Gastrocnemius medialis (tissue), 4 donors: ENCODE results near the gene ABTB2. TPM values are rescaled to one million over a fixed set of nuclear protein-coding genes. Genes with fewer than 3 reads are reported as not detected.

Source experiments
- ATAC-seq, 2 donors: fragments of 150-250 bp; one replicate each; pipeline ENCODE4 v1.9.1; 2016
- DNase-seq, 2 donors: peaks; one replicate each; pipeline ENCODE4 v3.0.0-alpha.2; 2019
- H3K27ac ChIP-seq, 4 donors: fragments of 200-600 bp; sonication (generic); 1 replicate in 1 of 4; 2 replicates in 3 of 4; pipeline ENCODE4 v1.5.1; 2016 to 2018; ENCODE audit warnings: mild to moderate bottlenecking in 2 of 4, moderate library complexity in 1 of 4
- H3K27me3 ChIP-seq, 3 donors: fragments of 200-600 bp; sonication (generic) in 2 of 3; 1 replicate in 1 of 3; 2 replicates in 2 of 3; pipeline versions ENCODE4 v1.5.1 to v1.6.0; 2016 to 2019; ENCODE audit warnings: mild to moderate bottlenecking in 1 of 3, moderate library complexity in 1 of 3
- H3K36me3 ChIP-seq, 2 donors: fragments of 200-600 bp; sonication (generic) in 1 of 2; one replicate each; pipeline ENCODE4 v1.5.1; 2017 to 2018
- H3K4me1 ChIP-seq, 2 donors: fragments of 200-600 bp; sonication (generic) in 1 of 2; one replicate each; pipeline ENCODE4 v1.5.1; 2016 to 2017; ENCODE audit warnings: mild to moderate bottlenecking in 2 of 2
- H3K4me3 ChIP-seq, 4 donors: fragments of 200-600 bp; sonication (generic) in 3 of 4; 1 replicate in 1 of 4; 2 replicates in 3 of 4; pipeline ENCODE4 v1.5.1; 2016 to 2019; ENCODE audit warnings: mild to moderate bottlenecking in 2 of 4
- H3K9me3 ChIP-seq, 3 donors: fragments of 200-600 bp; sonication (generic) in 2 of 3; 1 replicate in 1 of 3; 2 replicates in 2 of 3; pipeline ENCODE4 v1.5.1; 2016 to 2019
- CTCF ChIP-seq, 5 experiments: fragments of 450-650 bp in 3 of 5; fragments of 200-600 bp in 2 of 5; sonication (generic) in 2 of 5; IDR thresholded peaks in 4 of 5; conservative IDR thresholded peaks in 1 of 5; 1 replicate in 4 of 5; 2 replicates in 1 of 5; pipeline ENCODE4 v1.5.1; 2016 to 2019; ENCODE audit warnings: antibody characterized with exemption in 5 of 5, mild to moderate bottlenecking in 3 of 5, moderate library complexity in 3 of 5
- POLR2A ChIP-seq, 2 donors: fragments of 450-650 bp; IDR thresholded peaks; one replicate each; pipeline ENCODE4 v1.6.1; 2017; ENCODE audit warnings: antibody characterized with exemption in 2 of 2, mild to moderate bottlenecking in 2 of 2, moderate library complexity in 2 of 2
- in situ Hi-C, 4 donors: fragments of 200-750 bp; cut with MboI; loops; one replicate each; pipeline versions ENCODE4 v1.15.0 to v1.8.0; 2017; ENCODE audit warnings: low sequenced_read_pairs in 4 of 4
- intact Hi-C: fragments of 100-400 bp; cut with DNase I; formaldehyde crosslinking; loops from one replicate; pipeline ENCODE4 v1.15.1; 2023; ENCODE audit warnings: low total_unique reads
- total RNA-seq, 4 donors: library from RNA; depleted of rRNA; stranded (reverse); fragments of >200 nt; gene quantifications; one replicate each; pipeline versions ENCODE4 v1.1.0 to v1.2.3, GENCODE V29; 2016

Gene ABTB2
- total RNA-seq, 4 donors from 2014 or later, result 8.8 to 30.7 (median 12.2) TPM

GRCh38 chr11:34290926-34291325 is 66.9 kb downstream of the ABTB2 start:
- ATAC-seq (no peak), DNase-seq (no peak)
- Histone ChIP-seq H3K36me3 (no peaks in the 10 kb centered on the region), H3K4me1 (peaks cover 0 to 6% of the 10 kb centered on the region in 2 donors), H3K4me3 (no peak overlapping the region), H3K27me3 (no peaks in the 10 kb centered on the region), H3K27ac (no peak overlapping the region), H3K9me3 (no peaks in the 10 kb centered on the region)
- in situ Hi-C loops, result no loop called here
- intact Hi-C loops, result no loop called here
- no peak for TF ChIP-seq CTCF (IDR thresholded peaks at IDR 0.05 in 4 of 5, conservative IDR thresholded peaks at IDR 0.05 in 1 of 5)
- no peak for TF ChIP-seq POLR2A (IDR thresholded peaks at IDR 0.05)

- H3K4me1 ChIP-seq, result peaks cover 0 to 6% of the 10 kb centered on the region in 2 donors
- DNase-seq (no peak), ATAC-seq (no peak)
- no peaks in the 10 kb centered on the region for H3K9me3 ChIP-seq
- intact Hi-C loops, result no loop called here
- in situ Hi-C loops, result no loop called here
- no peaks in the 10 kb centered on the region for H3K36me3 ChIP-seq
- H3K27me3 ChIP-seq, result no peaks in the 10 kb centered on the region
- H3K4me3 ChIP-seq, result no peak overlapping the region
- no peak for TF ChIP-seq POLR2A (IDR thresholded peaks at IDR 0.05)
- TF ChIP-seq CTCF (IDR thresholded peaks at IDR 0.05 in 4 of 5, conservative IDR thresholded peaks at IDR 0.05 in 1 of 5), result no peak
- no peak overlapping the region for H3K27ac ChIP-seq
Observed at GRCh38 chr11:34288492-34288891, 69.3 kb downstream of the ABTB2 start.

- ATAC-seq, result no peak
- Histone ChIP-seq H3K27me3 (no peaks in the 10 kb centered on the region), H3K4me1 (peaks cover 0 to 6% of the 10 kb centered on the region in 2 donors), H3K9me3 (no peaks in the 10 kb centered on the region), H3K4me3 (no peak overlapping the region), H3K27ac (no peak overlapping the region), H3K36me3 (no peaks in the 10 kb centered on the region)
- DNase-seq, result no peak
- TF ChIP-seq POLR2A (IDR thresholded peaks at IDR 0.05), result no peak
- TF ChIP-seq CTCF (IDR thresholded peaks at IDR 0.05 in 4 of 5, conservative IDR thresholded peaks at IDR 0.05 in 1 of 5), result no peak
- in situ Hi-C loops (no loop called here), intact Hi-C loops (no loop called here)
Observed at GRCh38 chr11:34284811-34285481, 72.9 kb downstream of the ABTB2 start.

- in situ Hi-C loops (no loop called here), intact Hi-C loops (no loop called here)
- Histone ChIP-seq H3K27me3 (no peaks in the 10 kb centered on the region), H3K4me3 (no peak overlapping the region), H3K27ac (no peak overlapping the region), H3K36me3 (no peaks in the 10 kb centered on the region), H3K4me1 (peaks cover 1 to 2% of the 10 kb centered on the region in 2 donors), H3K9me3 (no peaks in the 10 kb centered on the region)
- ATAC-seq, result no peak
- TF ChIP-seq POLR2A (IDR thresholded peaks at IDR 0.05), result no peak
- no peak for TF ChIP-seq CTCF (IDR thresholded peaks at IDR 0.05 in 4 of 5, conservative IDR thresholded peaks at IDR 0.05 in 1 of 5)
- no peak for DNase-seq
Observed at GRCh38 chr11:34284156-34284555, 73.7 kb downstream of the ABTB2 start.
